ENCODE results near the gene ENOX1.

DNA sequence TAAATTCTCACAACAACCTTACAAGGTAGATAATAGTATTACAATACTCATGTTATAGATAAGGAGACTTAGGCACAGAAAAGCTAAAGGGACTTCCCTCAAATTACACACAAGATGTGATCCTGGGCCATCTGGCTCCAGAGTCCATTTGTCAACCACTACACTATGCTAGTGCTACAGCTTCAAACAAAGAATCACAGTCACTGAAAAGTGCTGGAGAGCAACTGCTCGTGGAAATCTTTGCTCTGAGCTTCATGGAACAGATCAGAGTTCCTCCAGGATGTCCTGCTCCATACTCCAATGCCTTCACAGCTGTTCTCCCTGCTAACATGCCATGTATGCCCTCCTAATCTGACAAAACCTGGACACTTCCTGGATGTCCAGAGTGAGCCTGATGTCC is 271.2 kb downstream of the ENOX1 start:
- no peak for TF ChIP-seq POLR2AphosphoS5 (IDR thresholded peaks at IDR 0.05; ENCODE audit: low read depth, low read length)
- no peak for TF ChIP-seq REST (IDR thresholded peaks at IDR 0.05; ENCODE audit: insufficient read depth in 1 of 2, low read depth in 2 of 2, low read length in 2 of 2)
- TF ChIP-seq SIN3A (IDR thresholded peaks at IDR 0.05; ENCODE audit: borderline replicate concordance, insufficient read depth, low read length), result no peak
- TF ChIP-seq TAF1 (IDR thresholded peaks at IDR 0.05; ENCODE audit: borderline replicate concordance, insufficient read depth, low read length), result no peak

Data from PFSK-1 (cell line).